Stimulated activated CD4-positive, alpha-beta T cell treated with anti-CD3 and anti-CD28 coated beads, Interleukin-4, amount 100 ng/mL, for 1 hour (primary cell): Measurements from ENCODE around the gene MAL.

ENCODE experiments used
- DNase-seq: peaks from one replicate; pipeline ENCODE4 v3.0.0-alpha.2; 2020

Gene MAL

GRCh38 chr2:95017071-95017501 lies 8.4 kb upstream of the MAL start:
- DNase-seq, result no peak

- DNase-seq, result no peak
Observed at GRCh38 chr2:95017836-95018235, 7.7 kb upstream of the MAL start.

DNA sequence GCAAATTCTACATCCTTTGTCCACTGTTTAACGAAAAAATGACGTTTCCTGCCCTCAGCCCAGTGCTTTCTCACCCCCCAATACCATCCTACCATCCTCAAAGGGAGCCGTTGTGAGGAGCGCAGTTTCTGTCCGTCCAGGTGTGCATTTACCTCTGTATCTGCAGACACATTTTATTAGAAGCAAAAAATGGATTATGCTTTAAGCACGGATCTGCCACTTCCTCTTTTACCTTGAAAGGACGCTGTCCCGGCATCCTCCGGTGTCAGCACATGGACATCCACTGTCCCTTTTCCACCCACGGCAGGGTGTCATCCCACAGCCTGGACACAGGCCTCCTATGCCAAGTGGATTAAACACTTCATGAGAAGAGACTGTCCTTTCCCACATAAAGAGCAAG lies 7.2 kb upstream of the MAL start:
- no peak for DNase-seq

GRCh38 chr2:95018861-95019550 lies 6.5 kb upstream of the MAL start:
- DNase-seq, result no peak

DNA sequence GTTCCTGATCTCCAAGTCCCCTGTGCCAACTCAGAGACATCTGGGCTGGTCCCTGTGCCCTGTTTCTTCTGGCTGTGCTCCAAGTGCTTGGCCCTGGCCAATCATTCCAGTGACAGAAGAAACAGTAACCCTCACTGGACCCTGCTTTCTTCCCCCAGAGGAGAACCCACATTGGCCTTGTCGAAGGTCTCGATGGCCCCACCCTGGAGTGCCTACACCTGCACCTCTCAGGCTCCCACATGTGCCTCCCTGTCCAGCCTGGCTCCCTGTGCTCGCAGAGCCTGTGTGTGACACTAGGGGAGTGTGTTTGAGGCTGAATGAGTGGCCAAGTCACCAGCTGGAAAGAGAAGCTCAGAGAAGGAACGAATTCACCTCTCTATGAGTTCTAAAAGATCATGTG lies 5.9 kb upstream of the MAL start:
- DNase-seq, result no peak

DNA sequence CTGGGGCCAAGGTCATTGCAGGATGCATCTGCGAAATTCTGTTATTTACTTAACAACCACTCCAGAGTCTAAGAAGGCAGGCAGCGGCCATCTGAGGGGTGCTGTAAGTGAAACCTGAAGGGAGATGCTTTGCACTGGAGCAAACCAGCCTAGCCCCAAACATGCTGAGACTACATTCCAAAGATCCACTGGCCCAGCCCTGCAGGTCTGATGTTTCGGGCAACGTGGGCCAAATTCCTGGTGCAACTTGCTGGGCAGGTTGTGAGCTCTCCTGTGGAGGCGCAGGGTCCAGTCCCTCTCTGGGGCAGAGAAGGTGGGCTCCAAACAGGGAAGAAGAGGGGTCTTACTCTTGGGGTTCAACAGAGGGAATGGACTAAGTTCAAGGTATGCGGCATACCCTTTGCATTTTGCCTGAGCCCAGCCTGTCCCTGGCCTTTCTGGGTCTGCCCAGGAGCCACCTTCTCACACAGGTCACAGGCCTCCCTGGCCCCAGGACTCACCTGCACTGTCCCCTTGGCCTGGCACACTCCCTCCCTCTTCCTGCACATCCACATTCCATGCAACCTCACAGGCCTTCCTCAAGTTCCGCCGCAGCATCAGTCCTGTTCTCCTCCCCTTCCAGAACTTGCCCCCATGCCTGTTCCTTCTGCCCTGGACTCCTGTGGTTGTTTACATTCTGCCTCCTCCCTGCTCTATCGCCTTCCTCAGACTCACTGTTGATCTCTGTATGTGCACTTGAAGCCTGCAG lies 5.1 kb upstream of the MAL start:
- DNase-seq, result no peak

GRCh38 chr2:95021023-95021416 lies 4.5 kb upstream of the MAL start:
- no peak for DNase-seq

GRCh38 chr2:95021847-95022246 lies 3.7 kb upstream of the MAL start:
- no peak for DNase-seq

- DNase-seq, result peak; percentile 88
Observed at GRCh38 chr2:95022309-95023221, 2.9 kb upstream of the MAL start.

DNA sequence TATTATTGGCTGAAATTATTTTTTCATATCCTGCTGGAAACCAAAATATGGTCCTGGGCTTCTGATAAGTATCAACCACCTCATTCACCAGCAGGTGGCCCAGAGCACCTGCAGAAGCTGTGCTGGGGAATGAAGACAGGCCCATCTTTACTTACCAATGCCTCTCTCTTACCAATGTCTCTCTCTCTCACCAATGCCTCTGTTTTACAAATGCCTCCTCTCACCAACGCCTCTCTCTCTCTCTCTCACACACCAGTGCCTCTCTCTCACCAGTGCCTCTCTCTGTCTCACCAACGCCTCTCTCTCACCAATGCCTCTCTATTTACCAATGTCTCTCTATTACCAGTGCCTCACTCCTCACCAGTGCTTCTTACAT lies 2.3 kb upstream of the MAL start:
- DNase-seq, result peak; percentile 60

GRCh38 chr2:95024371-95024770 lies 1.1 kb upstream of the MAL start:
- no peak for DNase-seq

GRCh38 chr2:95024960-95025405 lies 525 bp upstream of the MAL start:
- peak; percentile 27 for DNase-seq

- DNase-seq, result peak; percentile 35
Observed at GRCh38 chr2:95026471-95027368, 1.2 kb downstream of the MAL start.

GRCh38 chr2:95027369-95027720 lies 1.8 kb downstream of the MAL start:
- DNase-seq, result no peak

GRCh38 chr2:95029898-95030341 lies 4.4 kb downstream of the MAL start:
- no peak for DNase-seq

- no peak for DNase-seq
Observed at GRCh38 chr2:95030496-95030895, 5.0 kb downstream of the MAL start.

DNA sequence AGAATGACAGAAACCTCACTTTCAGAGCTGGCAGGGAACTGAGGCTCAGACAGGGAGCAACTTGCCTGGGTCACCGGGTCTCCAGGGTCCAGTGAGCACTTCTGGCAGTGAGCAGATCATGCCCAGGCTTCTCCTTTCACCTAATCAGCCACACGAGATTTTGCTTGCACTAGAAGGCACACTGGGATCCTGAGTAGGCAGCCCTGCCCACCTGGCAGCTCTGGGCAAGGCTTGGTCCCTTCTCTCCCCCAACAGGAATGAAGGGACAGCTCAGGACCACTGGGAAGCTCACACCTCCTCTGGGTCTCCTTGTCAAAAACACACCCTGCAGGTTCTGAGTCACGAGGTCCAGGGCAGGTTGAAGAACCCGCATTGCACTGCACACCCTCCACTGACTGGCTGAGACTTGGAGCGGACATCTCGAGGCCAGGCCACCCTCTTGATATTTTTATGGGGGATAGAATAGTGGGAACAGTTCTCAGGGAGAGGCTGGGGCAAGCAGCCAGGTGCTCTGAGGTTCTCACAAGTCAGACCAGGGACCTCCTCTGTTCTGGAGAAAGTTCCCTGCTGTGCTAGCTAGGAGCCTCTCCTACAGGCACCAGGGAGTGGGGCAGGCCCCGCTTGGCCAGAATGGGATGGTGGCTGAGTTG lies 5.7 kb downstream of the MAL start:
- no peak for DNase-seq

DNA sequence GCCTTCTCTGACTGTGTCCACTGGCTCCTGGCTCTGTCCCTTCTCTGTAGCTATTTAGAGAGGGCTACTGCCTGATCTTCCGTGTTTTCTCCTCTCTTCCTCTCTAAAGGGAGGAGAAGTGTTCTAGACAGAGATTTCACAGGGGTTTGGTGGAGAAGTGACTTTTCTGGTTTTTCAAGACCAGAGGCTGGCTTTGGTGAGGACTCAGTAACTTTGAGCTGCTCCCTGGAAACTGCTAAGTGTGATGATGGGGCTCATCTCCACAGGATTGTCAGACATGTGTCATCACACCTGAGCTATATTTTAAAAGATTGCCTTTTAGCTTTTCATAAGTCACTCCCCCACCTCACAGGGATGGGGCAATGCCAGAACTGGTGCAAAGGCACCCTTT lies 6.2 kb downstream of the MAL start:
- DNase-seq, result no peak

DNA sequence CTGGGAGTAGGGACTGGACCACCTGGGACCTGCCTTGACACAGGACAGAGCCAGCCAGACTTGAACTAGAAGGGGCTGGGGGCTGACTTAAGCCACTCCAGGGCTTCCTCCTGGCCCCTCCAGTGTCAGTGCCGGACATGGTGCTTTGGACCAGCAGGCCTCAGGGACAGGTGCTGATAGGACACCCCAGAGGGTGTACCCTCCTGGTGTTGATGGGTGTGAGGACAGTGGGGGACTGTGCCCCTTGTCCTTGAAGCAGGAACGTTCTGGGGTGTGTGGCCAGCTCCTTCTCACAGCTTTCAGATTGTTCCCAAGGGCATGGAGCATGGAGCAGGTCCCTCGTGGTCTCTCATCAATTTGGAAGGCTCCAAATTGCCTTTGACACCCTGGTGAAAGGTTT lies 6.8 kb downstream of the MAL start:
- no peak for DNase-seq

DNA sequence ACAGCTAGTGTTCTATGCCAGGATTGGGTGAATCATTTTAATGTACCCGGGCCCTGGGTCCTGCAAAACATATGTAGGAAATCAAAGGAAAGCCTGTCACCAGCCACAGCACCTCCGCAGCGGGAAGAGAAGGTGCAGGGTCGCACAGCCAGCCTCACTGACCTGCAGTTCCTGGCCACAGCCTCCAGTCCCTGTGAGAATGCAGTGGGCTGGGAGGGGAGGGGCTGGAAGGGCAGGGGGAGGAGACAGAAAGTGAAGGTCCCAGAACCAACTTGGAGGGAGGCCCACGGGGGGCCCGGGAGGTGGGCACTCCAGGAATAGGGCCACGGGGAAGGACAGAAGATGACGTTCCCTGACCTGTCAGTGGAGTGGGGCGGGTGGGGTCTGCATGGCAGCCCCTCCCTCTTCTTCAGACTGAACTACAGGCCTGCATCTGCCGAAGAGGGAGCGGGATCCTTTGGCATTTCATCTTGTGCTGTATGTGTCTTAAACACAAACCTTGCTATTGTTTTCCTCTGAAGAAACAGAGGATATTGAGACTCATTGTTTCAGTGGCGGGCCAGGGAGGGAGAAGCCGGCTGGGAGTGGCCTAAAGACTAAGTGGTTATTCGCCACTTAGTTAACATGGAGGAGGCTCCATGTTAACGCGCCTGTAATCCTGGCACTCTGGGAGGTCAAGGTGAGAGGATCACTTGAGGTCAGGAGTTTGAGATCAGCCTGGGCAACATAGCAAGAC lies 7.5 kb downstream of the MAL start:
- no peak for DNase-seq

DNA sequence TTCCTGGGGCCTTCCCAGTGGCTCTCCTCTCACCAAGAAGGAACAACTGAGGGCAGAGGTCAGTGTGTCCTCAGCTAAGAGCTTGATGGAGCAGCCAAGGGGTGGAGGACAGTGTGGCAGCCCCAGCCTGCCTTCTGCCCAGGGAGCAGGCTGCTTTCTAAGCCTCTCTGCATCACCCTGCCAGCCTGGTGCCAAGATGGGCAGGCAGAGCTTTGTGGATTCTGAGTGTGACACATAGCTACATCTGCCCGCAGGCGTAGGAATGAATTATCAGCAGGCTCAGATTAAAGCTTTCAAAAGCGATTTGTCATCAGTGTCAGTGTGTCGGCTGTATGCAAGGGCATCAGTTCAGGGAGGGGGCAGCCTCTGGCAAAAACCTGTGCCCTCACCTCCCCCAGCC lies 8.7 kb downstream of the MAL start:
- DNase-seq, result no peak
